22Rv1 (cell line): ENCODE data around the gene CFAP74.

Experiments used
- H3K27ac ChIP-seq: fragments of 450-650 bp; 2 replicates; pipeline ENCODE4 v1.5.1; 2017
- ZFX ChIP-seq: fragments of 450-650 bp; IDR thresholded peaks from 2 replicates; pipeline ENCODE4 v1.6.1; 2017; ENCODE audit warnings: antibody characterized with exemption, borderline replicate concordance
- TF ChIP-seq, protein P1 (sequence below): fragments of 450-650 bp; IDR thresholded peaks from 2 replicates; pipeline ENCODE4 v1.5.1; 2017; ENCODE audit warnings: mild to moderate bottlenecking

Gene CFAP74

DNA sequence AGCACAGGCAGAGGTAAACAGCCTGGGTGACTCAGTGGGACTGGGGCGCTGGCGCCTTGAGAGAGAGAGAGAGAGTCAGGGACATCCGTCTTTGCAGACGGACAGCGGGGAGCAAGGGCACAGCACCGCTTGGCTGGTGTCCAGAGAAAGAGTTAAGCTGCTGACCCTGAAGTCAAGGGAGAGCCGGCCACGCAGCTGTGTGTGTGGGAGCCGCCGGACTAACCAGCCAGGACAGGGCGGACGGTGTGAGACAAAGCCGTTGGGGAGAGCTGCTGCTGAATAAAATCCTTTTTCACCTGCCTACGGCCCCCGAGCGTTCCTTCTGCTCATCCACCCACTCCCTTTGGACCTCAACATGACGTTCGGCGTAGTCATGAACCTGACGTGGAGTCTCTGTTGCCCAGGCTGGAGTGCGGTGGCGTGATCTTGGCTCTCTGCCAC, 14.5 kb downstream of the CFAP74 start:
- TF ChIP-seq ZFX = no peak
- TF ChIP-seq, protein P1, sequence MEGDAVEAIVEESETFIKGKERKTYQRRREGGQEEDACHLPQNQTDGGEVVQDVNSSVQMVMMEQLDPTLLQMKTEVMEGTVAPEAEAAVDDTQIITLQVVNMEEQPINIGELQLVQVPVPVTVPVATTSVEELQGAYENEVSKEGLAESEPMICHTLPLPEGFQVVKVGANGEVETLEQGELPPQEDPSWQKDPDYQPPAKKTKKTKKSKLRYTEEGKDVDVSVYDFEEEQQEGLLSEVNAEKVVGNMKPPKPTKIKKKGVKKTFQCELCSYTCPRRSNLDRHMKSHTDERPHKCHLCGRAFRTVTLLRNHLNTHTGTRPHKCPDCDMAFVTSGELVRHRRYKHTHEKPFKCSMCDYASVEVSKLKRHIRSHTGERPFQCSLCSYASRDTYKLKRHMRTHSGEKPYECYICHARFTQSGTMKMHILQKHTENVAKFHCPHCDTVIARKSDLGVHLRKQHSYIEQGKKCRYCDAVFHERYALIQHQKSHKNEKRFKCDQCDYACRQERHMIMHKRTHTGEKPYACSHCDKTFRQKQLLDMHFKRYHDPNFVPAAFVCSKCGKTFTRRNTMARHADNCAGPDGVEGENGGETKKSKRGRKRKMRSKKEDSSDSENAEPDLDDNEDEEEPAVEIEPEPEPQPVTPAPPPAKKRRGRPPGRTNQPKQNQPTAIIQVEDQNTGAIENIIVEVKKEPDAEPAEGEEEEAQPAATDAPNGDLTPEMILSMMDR = no peak
- no peak overlapping the region for H3K27ac ChIP-seq

DNA sequence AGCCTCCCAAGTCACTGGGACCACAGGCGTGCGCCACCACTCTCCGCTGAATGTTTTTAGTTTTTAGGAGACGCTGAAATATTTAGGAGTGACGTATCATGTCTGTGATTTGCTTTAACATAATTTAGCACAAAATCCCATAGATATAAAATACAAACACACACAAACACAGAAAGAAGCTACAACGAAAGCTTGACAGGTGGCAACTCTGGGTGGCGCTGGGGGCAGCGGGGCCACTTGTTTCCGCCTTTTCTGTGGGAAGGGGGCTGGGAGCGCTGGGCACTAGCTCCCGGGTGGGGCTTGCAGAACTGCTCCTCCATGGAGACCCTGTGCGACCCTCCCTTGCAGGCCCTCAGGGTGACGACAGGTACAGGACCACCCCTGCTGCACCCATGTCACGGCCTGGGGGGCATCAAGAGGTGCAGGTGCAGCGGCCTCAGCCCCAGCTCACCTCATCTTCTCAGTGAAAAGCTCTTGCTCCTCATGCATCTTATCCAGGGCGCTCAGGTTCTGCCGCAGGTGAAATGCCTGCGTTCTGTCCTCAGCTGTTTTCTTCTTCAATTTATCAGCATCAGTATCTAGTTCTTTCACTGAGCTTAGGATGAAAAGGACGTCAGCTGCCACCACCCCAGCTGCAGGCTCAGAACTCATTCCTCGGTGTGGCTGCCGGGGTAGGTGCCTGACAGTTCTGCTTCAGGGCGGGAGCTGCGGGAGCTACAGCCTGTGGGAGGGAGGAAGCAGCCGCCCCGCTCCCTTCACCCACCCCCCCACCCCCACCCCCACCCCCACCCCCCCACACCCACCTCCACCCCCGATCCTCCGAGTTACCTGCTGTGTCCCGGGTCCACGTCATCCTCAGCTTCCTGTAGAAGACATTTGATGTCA, 15.3 kb downstream of the CFAP74 start:
- H3K27ac ChIP-seq = no peak overlapping the region
- TF ChIP-seq, protein P1 = no peak
- no peak for TF ChIP-seq ZFX

DNA sequence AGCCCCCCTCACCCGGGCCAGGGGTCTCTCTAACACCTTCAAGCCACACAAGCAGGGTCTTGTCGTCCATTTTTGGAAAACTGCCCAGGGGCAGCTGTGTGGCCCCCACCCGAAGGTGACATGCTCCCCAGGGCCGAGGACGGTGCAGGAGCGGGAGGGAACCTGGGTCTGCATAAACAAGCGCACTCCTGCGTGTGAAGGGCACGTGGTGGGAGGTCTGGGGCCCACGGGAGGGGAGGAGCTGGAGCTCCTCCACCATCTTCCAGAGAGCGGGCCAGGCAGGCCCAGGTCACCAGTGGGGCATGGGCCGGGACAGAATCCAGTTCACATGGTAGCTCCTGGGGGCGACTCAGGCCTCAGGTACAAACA, 16.5 kb downstream of the CFAP74 start:
- no peak for TF ChIP-seq ZFX
- TF ChIP-seq, protein P1 = no peak
- no peak overlapping the region for H3K27ac ChIP-seq

DNA sequence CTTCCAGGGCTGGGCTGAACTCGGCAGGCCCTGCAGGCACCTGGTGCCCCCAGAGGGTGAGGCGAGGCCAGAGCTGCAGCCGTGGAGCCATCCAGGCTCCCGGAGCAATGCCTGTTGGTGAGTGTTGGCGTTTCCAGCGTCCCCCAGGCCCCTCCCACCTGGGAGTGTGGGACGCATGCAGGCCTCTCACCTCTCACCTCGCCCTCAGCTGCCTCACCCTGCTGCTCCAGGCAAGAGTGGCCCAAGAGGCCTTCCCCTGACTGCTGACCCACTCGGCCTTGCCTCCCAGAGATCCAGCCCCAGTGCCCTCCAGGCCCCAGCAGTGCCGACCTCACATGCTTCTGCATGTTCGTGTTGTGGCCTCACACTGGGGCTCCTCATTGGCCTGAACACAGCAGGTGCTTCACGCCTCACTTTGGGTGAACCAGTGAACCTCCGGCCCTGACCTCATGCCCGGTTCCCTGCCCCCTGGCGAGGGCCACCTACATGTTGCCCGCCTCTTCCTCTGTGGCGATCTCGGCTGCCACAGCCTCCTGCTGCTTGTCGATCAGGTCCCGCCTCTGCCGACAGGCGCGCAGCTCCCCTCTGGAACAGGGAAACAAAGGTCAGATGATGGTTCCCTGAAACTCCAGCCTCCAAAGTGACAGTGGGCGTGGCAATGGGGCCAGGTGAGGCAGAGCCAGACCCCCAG, 17.0 kb downstream of the CFAP74 start:
- TF ChIP-seq, protein P1 = no peak
- TF ChIP-seq ZFX = no peak
- no peak overlapping the region for H3K27ac ChIP-seq

DNA sequence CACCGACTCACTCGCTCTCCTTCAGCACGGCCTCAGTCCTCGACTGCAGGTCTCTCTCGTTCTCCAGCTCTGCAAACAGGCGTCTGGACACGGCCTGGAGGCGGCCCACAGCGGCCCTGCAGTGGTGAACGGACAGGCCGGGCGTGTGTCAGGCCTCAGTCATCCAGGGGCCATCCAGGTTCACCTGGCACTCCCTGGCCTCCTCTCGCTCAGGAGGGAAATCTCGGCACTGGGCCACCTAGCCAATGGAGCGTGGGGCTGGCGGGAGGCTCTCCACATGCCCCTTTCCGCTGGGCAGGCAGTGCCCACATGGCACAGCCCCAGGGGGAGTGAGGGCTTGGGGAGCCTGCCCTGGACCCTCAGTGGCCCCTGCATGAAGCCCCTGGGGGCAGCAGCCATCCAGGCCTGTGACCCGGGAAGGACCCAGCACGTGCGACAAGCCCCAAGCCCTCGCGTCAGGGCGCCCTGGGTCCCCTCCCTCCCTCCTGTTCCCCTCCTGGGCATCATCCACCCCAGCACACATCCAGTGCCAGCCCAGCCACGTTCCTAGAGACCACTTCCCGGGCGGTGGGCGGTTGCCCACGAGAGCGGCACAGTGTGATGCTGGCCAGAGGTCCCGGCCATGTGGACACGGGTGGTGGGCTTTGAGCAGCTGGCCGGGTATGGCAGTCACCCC, 18.1 kb downstream of the CFAP74 start:
- no peak for TF ChIP-seq ZFX
- TF ChIP-seq, protein P1 = no peak
- H3K27ac ChIP-seq = no peak overlapping the region

DNA sequence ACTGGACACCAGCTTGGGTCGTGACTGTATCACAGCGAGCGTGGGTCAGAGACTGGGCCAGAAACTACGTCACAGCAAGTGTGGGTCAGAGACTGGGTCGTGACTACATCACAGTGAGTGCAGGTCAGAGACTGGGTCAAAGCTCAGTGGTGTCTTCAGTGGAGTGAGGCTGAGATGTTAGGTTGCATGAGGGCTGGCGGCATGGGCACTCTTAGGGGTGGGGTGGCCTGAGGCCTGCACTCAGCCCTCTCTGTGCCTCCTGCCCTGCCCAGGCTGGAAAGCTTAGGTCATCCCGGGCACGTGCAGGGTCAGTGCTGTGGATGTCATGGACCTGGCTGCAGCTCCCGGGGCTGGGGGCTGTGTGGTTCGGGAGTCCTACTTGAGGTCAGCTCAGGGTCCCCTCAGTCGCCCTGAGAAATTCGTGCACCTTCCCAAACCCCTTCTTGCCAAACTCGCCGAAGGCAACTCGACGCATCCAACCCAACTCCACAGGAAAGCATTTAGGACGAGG, 19.0 kb downstream of the CFAP74 start:
- no peak overlapping the region for H3K27ac ChIP-seq
- TF ChIP-seq ZFX = no peak
- TF ChIP-seq, protein P1 = no peak
